Activated effector memory CD4-positive, alpha-beta T cell treated with anti-CD3 and anti-CD28 coated beads, Interleukin-2, amount 50 U/mL, for 16 hours (primary cell): ENCODE data around the gene CNGA1.
A peak's percentile ranks its signal among the peaks of the same experiment; 100 is the strongest.
"Not testable (repeated sequence)": the region's sequence is repeated elsewhere in the genome, so short reads cannot be mapped to it uniquely, and the experiment has no call there.

Experiments
- DNase-seq: peaks from one replicate; pipeline ENCODE4 v3.0.0-alpha.2; 2020

Gene CNGA1

GRCh38 chr4:47945930-47946726, 70.4 kb downstream of the CNGA1 start:
- no peak for DNase-seq

GRCh38 chr4:47942081-47942819, 74.2 kb downstream of the CNGA1 start:
- no peak for DNase-seq

GRCh38 chr4:47939456-47939855, 77.0 kb downstream of the CNGA1 start:
- no peak for DNase-seq

GRCh38 chr4:47936336-47936735, 80.1 kb downstream of the CNGA1 start:
- no peak for DNase-seq

GRCh38 chr4:47933840-47934239, 82.6 kb downstream of the CNGA1 start:
- no peak for DNase-seq

- no peak for DNase-seq
Observed at GRCh38 chr4:47930971-47931804, 85.3 kb downstream of the CNGA1 start.

GRCh38 chr4:47929682-47930201, 86.7 kb downstream of the CNGA1 start:
- no peak for DNase-seq

GRCh38 chr4:47926667-47927258, 89.7 kb downstream of the CNGA1 start:
- peak; percentile 76 for DNase-seq

- DNase-seq: not testable (repeated sequence)
Observed at GRCh38 chr4:47923261-47923608, 93.2 kb downstream of the CNGA1 start.

- not testable (repeated sequence) for DNase-seq
Observed at GRCh38 chr4:47922436-47923260, 93.8 kb downstream of the CNGA1 start.

- DNase-seq: not testable (repeated sequence)
Observed at GRCh38 chr4:47917163-47917562, 99.3 kb downstream of the CNGA1 start.

GRCh38 chr4:47915378-47915777, 101.1 kb downstream of the CNGA1 start:
- DNase-seq: no peak

- DNase-seq: no peak
Observed at GRCh38 chr4:47914926-47915237, 101.6 kb downstream of the CNGA1 start.

- DNase-seq: peak; percentile 99
Observed at GRCh38 chr4:47914220-47914925, 102.1 kb downstream of the CNGA1 start, which contains the start of gene NFXL1. Gene NFXL1 (minus strand): TSS chr4:47914583. CDS start chr4:47914203, 380 bp downstream.

- peak; percentile 78 for DNase-seq
Observed at GRCh38 chr4:47913861-47914219, 102.6 kb downstream of the CNGA1 start.

GRCh38 chr4:47913330-47913729, 103.2 kb downstream of the CNGA1 start:
- DNase-seq: no peak

GRCh38 chr4:47907089-47907646, 109.3 kb downstream of the CNGA1 start:
- DNase-seq: no peak

- DNase-seq: no peak
Observed at GRCh38 chr4:47899639-47900038, 116.8 kb downstream of the CNGA1 start.

GRCh38 chr4:47891928-47892327, 124.6 kb downstream of the CNGA1 start:
- no peak for DNase-seq
